SU-DHL-6 (cell line): ENCODE data around the gene OPHN1.

Source experiments
- H2AFZ ChIP-seq: fragments of 200-600 bp; sonication (generic); 2 replicates; pipeline ENCODE4 v1.6.1; 2014; ENCODE audit warnings: low read depth, mild to moderate bottlenecking, moderate library complexity, mixed read lengths, antibody characterized with exemption, low read length; ENCODE audit not compliant: severe bottlenecking
- H3F3A ChIP-seq: fragments of 200-600 bp; shearing (Covaris generic); 2 replicates; pipeline ENCODE4 v1.6.0; 2016; ENCODE audit warnings: antibody characterized with exemption, mild to moderate bottlenecking; ENCODE audit not compliant: insufficient read depth
- H3K27ac ChIP-seq: fragments of 200-600 bp; sonication (generic); 2 replicates; pipeline ENCODE4 v1.5.1; 2016; ENCODE audit warnings: low read depth, mild to moderate bottlenecking, low read length, moderate library complexity, mixed read lengths
- H3K27me3 ChIP-seq: fragments of 200-600 bp; sonication (generic), shearing (Covaris generic); 2 replicates; pipeline ENCODE4 v1.6.0; 2014; ENCODE audit warnings: mild to moderate bottlenecking, low read length
- H3K36me3 ChIP-seq: fragments of 200-600 bp; sonication (generic); 2 replicates; pipeline ENCODE4 v1.6.1; 2014; ENCODE audit warnings: mild to moderate bottlenecking, low read length, mixed read lengths
- H3K4me2 ChIP-seq: fragments of 300-600, 200-600 bp; shearing (Covaris generic), sonication (generic); 2 replicates; pipeline ENCODE4 v1.6.0; 2014; ENCODE audit warnings: low read length, low read depth, mild to moderate bottlenecking; ENCODE audit not compliant: poor library complexity, severe bottlenecking
- H3K4me3 ChIP-seq: fragments of 200-600 bp; sonication (generic); 2 replicates; pipeline ENCODE4 v1.5.1; 2014; ENCODE audit warnings: antibody characterized with exemption, low read length, mild to moderate bottlenecking, mixed read lengths; ENCODE audit not compliant: insufficient read depth, poor library complexity, severe bottlenecking
- H3K79me2 ChIP-seq: fragments of 200-600 bp; sonication (generic); 2 replicates; pipeline ENCODE4 v1.6.1; 2014; ENCODE audit warnings: mild to moderate bottlenecking, low read length, moderate library complexity; ENCODE audit not compliant: insufficient read depth
- H3K9ac ChIP-seq: fragments of 200-600 bp; sonication (generic); 2 replicates; pipeline ENCODE4 v1.7.0; 2014; ENCODE audit warnings: mild to moderate bottlenecking, low read length
- H3K9me2 ChIP-seq: fragments of 200-600 bp; sonication (generic); replicated peaks from 2 replicates; pipeline ENCODE4 v1.6.1; 2014; ENCODE audit warnings: low read length; ENCODE audit not compliant: insufficient read depth
- H3K9me3 ChIP-seq: fragments of 200-600 bp; sonication (generic); 2 replicates; pipeline ENCODE4 v1.6.1; 2014; ENCODE audit warnings: low read length, mixed read lengths; ENCODE audit not compliant: insufficient read depth
- H4K20me1 ChIP-seq: fragments of 200-600 bp; sonication (generic); 2 replicates; pipeline ENCODE4 v1.6.1; 2014; ENCODE audit warnings: low read depth, mild to moderate bottlenecking, antibody characterized with exemption, low read length, moderate library complexity, mixed read lengths
- EZH2phosphoT487 ChIP-seq: fragments of 200-600 bp; sonication (generic), shearing (Covaris generic); conservative IDR thresholded peaks from 2 replicates; pipeline ENCODE4 v1.6.1; 2018; ENCODE audit warnings: mild to moderate bottlenecking, antibody characterized with exemption, low read length, moderate library complexity, mixed read lengths
- TF ChIP-seq, protein P1 (sequence below): fragments of 200-600 bp; sonication (generic); IDR thresholded peaks from one replicate; pipeline ENCODE4 v1.5.1; 2017; ENCODE audit warnings: antibody characterized with exemption, mild to moderate bottlenecking, low read length, moderate library complexity; ENCODE audit not compliant: insufficient read depth, poor library complexity, severe bottlenecking

Gene OPHN1

GRCh38 chrX:68403522-68403921, 29.8 kb downstream of the OPHN1 start:
- H3K9me2 ChIP-seq, result no peaks in the 10 kb centered on the region
- H3K79me2 ChIP-seq, result no peaks in the 10 kb centered on the region
- H3K27ac ChIP-seq, result no peak overlapping the region
- H2AFZ ChIP-seq, result no peak overlapping the region
- no peaks in the 10 kb centered on the region for H3K36me3 ChIP-seq
- H4K20me1 ChIP-seq, result no peaks in the 10 kb centered on the region
- H3F3A ChIP-seq, result no peaks in the 10 kb centered on the region
- no peak overlapping the region for H3K4me3 ChIP-seq
- TF ChIP-seq, protein P1, sequence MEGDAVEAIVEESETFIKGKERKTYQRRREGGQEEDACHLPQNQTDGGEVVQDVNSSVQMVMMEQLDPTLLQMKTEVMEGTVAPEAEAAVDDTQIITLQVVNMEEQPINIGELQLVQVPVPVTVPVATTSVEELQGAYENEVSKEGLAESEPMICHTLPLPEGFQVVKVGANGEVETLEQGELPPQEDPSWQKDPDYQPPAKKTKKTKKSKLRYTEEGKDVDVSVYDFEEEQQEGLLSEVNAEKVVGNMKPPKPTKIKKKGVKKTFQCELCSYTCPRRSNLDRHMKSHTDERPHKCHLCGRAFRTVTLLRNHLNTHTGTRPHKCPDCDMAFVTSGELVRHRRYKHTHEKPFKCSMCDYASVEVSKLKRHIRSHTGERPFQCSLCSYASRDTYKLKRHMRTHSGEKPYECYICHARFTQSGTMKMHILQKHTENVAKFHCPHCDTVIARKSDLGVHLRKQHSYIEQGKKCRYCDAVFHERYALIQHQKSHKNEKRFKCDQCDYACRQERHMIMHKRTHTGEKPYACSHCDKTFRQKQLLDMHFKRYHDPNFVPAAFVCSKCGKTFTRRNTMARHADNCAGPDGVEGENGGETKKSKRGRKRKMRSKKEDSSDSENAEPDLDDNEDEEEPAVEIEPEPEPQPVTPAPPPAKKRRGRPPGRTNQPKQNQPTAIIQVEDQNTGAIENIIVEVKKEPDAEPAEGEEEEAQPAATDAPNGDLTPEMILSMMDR, result no peak
- no peak for TF ChIP-seq EZH2phosphoT487
- H3K4me2 ChIP-seq, result no peak overlapping the region
- no peaks in the 10 kb centered on the region for H3K27me3 ChIP-seq
- no peak overlapping the region for H3K9ac ChIP-seq
- H3K9me3 ChIP-seq, result no peaks in the 10 kb centered on the region

DNA sequence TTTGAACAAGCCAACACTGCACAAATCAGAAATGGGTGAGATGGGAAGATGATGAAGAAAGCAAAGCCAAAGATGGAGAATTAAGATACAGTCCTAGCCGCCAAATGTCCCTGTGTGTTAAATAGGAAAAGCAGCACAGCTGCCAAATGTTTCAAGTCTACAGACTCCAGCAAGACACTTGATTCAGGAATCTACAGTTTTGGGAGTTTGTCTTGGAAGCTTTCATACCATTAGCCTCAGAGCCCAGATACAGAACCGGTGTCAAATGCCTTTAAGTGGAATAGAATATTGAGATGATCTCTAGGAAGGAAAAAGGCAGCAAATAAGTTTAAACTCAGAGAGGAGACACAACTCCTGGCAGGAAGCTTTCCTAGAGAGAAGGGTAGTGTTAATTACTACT, 30.3 kb downstream of the OPHN1 start:
- no peaks in the 10 kb centered on the region for H3K36me3 ChIP-seq
- no peaks in the 10 kb centered on the region for H3K27me3 ChIP-seq
- H3K9me3 ChIP-seq, result no peaks in the 10 kb centered on the region
- no peak overlapping the region for H3K9ac ChIP-seq
- TF ChIP-seq, protein P1, result no peak
- no peak for TF ChIP-seq EZH2phosphoT487
- no peaks in the 10 kb centered on the region for H3K9me2 ChIP-seq
- no peaks in the 10 kb centered on the region for H3K79me2 ChIP-seq
- no peak overlapping the region for H3K4me3 ChIP-seq
- H3F3A ChIP-seq, result no peaks in the 10 kb centered on the region
- H3K27ac ChIP-seq, result no peak overlapping the region
- no peaks in the 10 kb centered on the region for H4K20me1 ChIP-seq
- H2AFZ ChIP-seq, result no peak overlapping the region
- no peak overlapping the region for H3K4me2 ChIP-seq

- no peak for TF ChIP-seq EZH2phosphoT487
- TF ChIP-seq, protein P1, result no peak
- no peaks in the 10 kb centered on the region for H3K9me2 ChIP-seq
- H3F3A ChIP-seq, result no peaks in the 10 kb centered on the region
- no peaks in the 10 kb centered on the region for H3K27me3 ChIP-seq
- H3K4me2 ChIP-seq, result no peak overlapping the region
- no peaks in the 10 kb centered on the region for H3K36me3 ChIP-seq
- no peaks in the 10 kb centered on the region for H3K79me2 ChIP-seq
- no peaks in the 10 kb centered on the region for H4K20me1 ChIP-seq
- H3K9ac ChIP-seq, result no peak overlapping the region
- no peak overlapping the region for H2AFZ ChIP-seq
- H3K9me3 ChIP-seq, result no peaks in the 10 kb centered on the region
- H3K27ac ChIP-seq, result no peak overlapping the region
- no peak overlapping the region for H3K4me3 ChIP-seq
These were observed 31.2 kb downstream of the OPHN1 start for GRCh38 chrX:68402094-68402493.

GRCh38 chrX:68398291-68398690, 35.0 kb downstream of the OPHN1 start:
- Histone ChIP-seq H3K4me3 (no peak overlapping the region), H2AFZ (no peak overlapping the region), H3K27me3 (no peaks in the 10 kb centered on the region), H3F3A (no peaks in the 10 kb centered on the region), H4K20me1 (no peaks in the 10 kb centered on the region), H3K9me3 (no peaks in the 10 kb centered on the region), H3K9me2 (no peaks in the 10 kb centered on the region), H3K36me3 (no peaks in the 10 kb centered on the region), H3K79me2 (no peaks in the 10 kb centered on the region), H3K9ac (no peak overlapping the region), H3K27ac (no peak overlapping the region), H3K4me2 (no peak overlapping the region)
- no peak for TF ChIP-seq EZH2phosphoT487
- TF ChIP-seq, protein P1, result no peak
